Measurements from ENCODE around the gene TNFRSF8.

GRCh38 chr1:12170263-12170671 is 107.2 kb downstream of the TNFRSF8 start:
- TF ChIP-seq CTCF (IDR thresholded peaks at IDR 0.05) = no peak
- no peak for TF ChIP-seq POLR2A (IDR thresholded peaks at IDR 0.05)

Data from adrenal gland (tissue), 5 donors.